GM06990 (cell line): ENCODE data around the gene KRT6B.
"Not testable (repeated sequence)": the region's sequence is repeated elsewhere in the genome, so short reads cannot be mapped to it uniquely, and the experiment has no call there.

Experiments
- DNase-seq: peaks from one replicate; pipeline ENCODE4 v3.0.0-alpha.2; 2011; ENCODE audit not compliant: insufficient read length; ENCODE audit errors: extremely low read depth
- H3K27me3 ChIP-seq: replicated peaks from 2 replicates; pipeline ENCODE4 v1.6.0; 2011; ENCODE audit warnings: low read length; ENCODE audit not compliant: control insufficient read depth, insufficient read depth
- H3K36me3 ChIP-seq: 2 replicates; pipeline ENCODE4 v1.5.1; 2011; ENCODE audit warnings: low read length; ENCODE audit not compliant: control insufficient read depth, insufficient read depth
- H3K4me3 ChIP-seq: replicated peaks from 2 replicates; pipeline ENCODE4 v1.5.1; 2011; ENCODE audit warnings: low read depth, mild to moderate bottlenecking, control low read depth, low read length
- CTCF ChIP-seq: IDR thresholded peaks from 2 replicates; pipeline ENCODE4 v1.5.1; 2011; ENCODE audit warnings: low read length, control low read depth, mild to moderate bottlenecking, inconsistent platforms; ENCODE audit not compliant: insufficient read depth, poor library complexity, severe bottlenecking

The KRT6B gene

GRCh38 chr12:52488736-52489135 lies 36.8 kb upstream of the KRT6B start:
- Histone ChIP-seq H3K27me3 (no peaks in the 10 kb centered on the region; the same call in none of the 2 replicates), H3K36me3 (no peaks in the 10 kb centered on the region), H3K4me3 (no peak overlapping the region)
- DNase-seq = no peak
- no peak for TF ChIP-seq CTCF

- not testable (repeated sequence) for H3K36me3 ChIP-seq
These were observed 35.9 kb upstream of the KRT6B start for GRCh38 chr12:52487744-52488443.

GRCh38 chr12:52487211-52487610 lies 35.3 kb upstream of the KRT6B start:
- H3K36me3 ChIP-seq = no peaks in the 10 kb centered on the region
- H3K4me3 ChIP-seq = no peak overlapping the region
- TF ChIP-seq CTCF = no peak
- no peak for DNase-seq
- no peaks in the 10 kb centered on the region; the same call in 1 of the 2 replicates for H3K27me3 ChIP-seq

More at GRCh38 chr12:52487744-52488443, 35.9 kb upstream of the KRT6B start:
- not testable (repeated sequence) for H3K4me3 ChIP-seq, H3K27me3 ChIP-seq, DNase-seq

GRCh38 chr12:52486166-52487105 lies 34.5 kb upstream of the KRT6B start:
- no peak for TF ChIP-seq CTCF
- DNase-seq = no peak
- no peaks in the 10 kb centered on the region for H3K36me3 ChIP-seq

GRCh38 chr12:52480073-52480472 lies 28.1 kb upstream of the KRT6B start:
- H3K4me3 ChIP-seq = no peak overlapping the region
- H3K27me3 ChIP-seq = no peaks in the 10 kb centered on the region
- DNase-seq = no peak
- no peaks in the 10 kb centered on the region for H3K36me3 ChIP-seq
- TF ChIP-seq CTCF = no peak

More at GRCh38 chr12:52486166-52487105, 34.5 kb upstream of the KRT6B start:
- no peak overlapping the region for H3K4me3 ChIP-seq
- no peaks in the 10 kb centered on the region; the same call in 1 of the 2 replicates for H3K27me3 ChIP-seq

- DNase-seq = no peak
These were observed 25.7 kb upstream of the KRT6B start for GRCh38 chr12:52477651-52478050.

More at GRCh38 chr12:52477651-52478050, 25.7 kb upstream of the KRT6B start:
- no peaks in the 10 kb centered on the region for H3K36me3 ChIP-seq
- TF ChIP-seq CTCF = no peak
- H3K4me3 ChIP-seq = no peak overlapping the region
- H3K27me3 ChIP-seq = no peaks in the 10 kb centered on the region
